K562 (cell line): ENCODE measurements around the gene LAMA5. TPM values are rescaled to one million over a fixed set of nuclear protein-coding genes. Genes with fewer than 3 reads are reported as not detected.

Source experiments
- ARID1B ChIP-seq: fragments of 450-650 bp; IDR thresholded peaks from 2 replicates; pipeline ENCODE4 v1.6.1; 2016; ENCODE audit warnings: antibody characterized with exemption, mild to moderate bottlenecking, inconsistent platforms
- CREB1 ChIP-seq, 2 experiments: sonication (generic) in 1 of 2; formaldehyde crosslinking in 1 of 2; IDR thresholded peaks; 2 replicates each; pipeline versions ENCODE4 v1.6.1 to v1.8.0; 2012 to 2022; ENCODE audit warnings: inconsistent platforms in 1 of 2, mild to moderate bottlenecking in 1 of 2, missing genetic modification reagents in 1 of 2, moderate library complexity in 1 of 2
- CXXC5 ChIP-seq: fragments of 250-450 bp; sonication (Bioruptor Pico); IDR thresholded peaks from 2 replicates; pipeline ENCODE4 v1.8.0; 2022; ENCODE audit warnings: inconsistent platforms, mild to moderate bottlenecking, moderate library complexity
- DPF2 ChIP-seq: fragments of 450-650 bp; IDR thresholded peaks from 2 replicates; pipeline ENCODE4 v1.6.1; 2016
- ETV5 ChIP-seq: sonication (generic); formaldehyde crosslinking; IDR thresholded peaks from 2 replicates; pipeline ENCODE4 v1.4.0; 2020; ENCODE audit warnings: low read depth, mild to moderate bottlenecking, missing genetic modification reagents
- FOSL1 ChIP-seq: fragments of 200-800 bp; sonication (Bioruptor generic); conservative IDR thresholded peaks from 2 replicates; pipeline ENCODE4 v1.6.1; 2016; ENCODE audit warnings: missing genetic modification characterization, missing compliant biosample characterization
- FOXK2 ChIP-seq, 2 experiments: fragments of 450-650 bp; IDR thresholded peaks in 1 of 2; conservative IDR thresholded peaks in 1 of 2; 2 replicates each; pipeline ENCODE4 v1.6.1; 2016; ENCODE audit warnings: low read depth in 2 of 2, mild to moderate bottlenecking in 1 of 2
- MYNN ChIP-seq, 2 experiments: sonication (generic); formaldehyde crosslinking in 1 of 2; IDR thresholded peaks; 2 replicates each; pipeline versions ENCODE4 v1.5.0 to v1.6.1; 2016 to 2020; ENCODE audit warnings: antibody characterized with exemption in 1 of 2, missing genetic modification reagents in 1 of 2
- NCOA6 ChIP-seq: fragments of 450-650 bp; IDR thresholded peaks from 2 replicates; pipeline ENCODE4 v1.6.1; 2017; ENCODE audit warnings: mild to moderate bottlenecking
- PHF8 ChIP-seq: fragments of 200-600 bp; sonication (generic); IDR thresholded peaks from 2 replicates; pipeline ENCODE4 v1.6.1; 2012; ENCODE audit warnings: mixed run types, mild to moderate bottlenecking, inconsistent platforms, low read length, moderate library complexity, borderline replicate concordance
- POLR2A ChIP-seq: fragments of 450-650 bp; conservative IDR thresholded peaks from 2 replicates; pipeline ENCODE4 v1.6.1; 2016
- POLR2B ChIP-seq: fragments of 450-650 bp; IDR thresholded peaks from 2 replicates; pipeline ENCODE4 v1.6.1; 2018; ENCODE audit warnings: low read depth; ENCODE audit not compliant: partially characterized antibody
- POLR2H ChIP-seq: IDR thresholded peaks from 2 replicates; pipeline ENCODE4 v1.6.1; 2016; ENCODE audit warnings: missing genetic modification characterization, low read depth, mild to moderate bottlenecking, control low read depth, missing compliant biosample characterization, moderate library complexity
- RCOR1 ChIP-seq, 2 experiments: IDR thresholded peaks; 2 replicates each; pipeline ENCODE4 v1.6.1; 2012; ENCODE audit warnings: low read depth in 2 of 2, low read length in 2 of 2, borderline replicate concordance in 1 of 2, improper control_type of control experiment in 1 of 2
- SOX6 ChIP-seq: fragments of 450-650 bp; IDR thresholded peaks from 2 replicates; pipeline ENCODE4 v1.6.1; 2014; ENCODE audit warnings: mild to moderate bottlenecking
- SUPT5H ChIP-seq: fragments of 450-650 bp; IDR thresholded peaks from 2 replicates; pipeline ENCODE4 v1.6.1; 2016
- TAF1 ChIP-seq: IDR thresholded peaks from 2 replicates; pipeline ENCODE4 v1.6.1; 2011; ENCODE audit warnings: mild to moderate bottlenecking, low read length, moderate library complexity; ENCODE audit not compliant: insufficient read depth, control insufficient read depth, severe bottlenecking; ENCODE audit errors: extremely low read depth
- TBP ChIP-seq: optimal IDR thresholded peaks from 2 replicates; pipeline ENCODE3; 2011; ENCODE audit warnings: low read depth, low read length, improper control_type of control experiment
- ZNF778 ChIP-seq: fragments of 450-650 bp; formaldehyde crosslinking; IDR thresholded peaks from 2 replicates; pipeline ENCODE4 v1.4.0; 2020; ENCODE audit warnings: mild to moderate bottlenecking, moderate library complexity
- polyA plus RNA-seq, 8 experiments: library from polyadenylated mRNA; depleted of rRNA in 4 of 8; stranded (reverse) in 5 of 8; unstranded in 3 of 8; fragments of >200 nt; fragmentation: Nextera tagmentation in 2 of 8; fragmentation: Illumina TruSeq in 1 of 8; extraction: Ambion mirVana in 2 of 8; extraction: Trizol in 1 of 8; gene quantifications; 2 replicates each; pipeline versions ENCODE4 v1.2.1 to v1.2.3, GENCODE V29; 2011 to 2014; ENCODE audit warnings: inconsistent platforms in 1 of 8, missing spikeins in 1 of 8
- total RNA-seq, 7 experiments: library from RNA; depleted of rRNA in 6 of 7; stranded (reverse); fragments of >200 nt in 6 of 7; fragmentation: Illumina TruSeq in 2 of 7; extraction: Trizol in 2 of 7; gene quantifications; 2 replicates each; pipeline versions ENCODE4 v1.2.1 to v1.2.3, GENCODE V29; 2011 to 2021; ENCODE audit warnings: low replicate concordance in 1 of 7

LAMA5 gene
- total and polyA plus RNA-seq, 9 of the 15 experiments (the other 6 are each of a cell fraction or from before 2014, with no cell fraction given) = 0.31 to 101 (median 7.8) TPM

DNA sequence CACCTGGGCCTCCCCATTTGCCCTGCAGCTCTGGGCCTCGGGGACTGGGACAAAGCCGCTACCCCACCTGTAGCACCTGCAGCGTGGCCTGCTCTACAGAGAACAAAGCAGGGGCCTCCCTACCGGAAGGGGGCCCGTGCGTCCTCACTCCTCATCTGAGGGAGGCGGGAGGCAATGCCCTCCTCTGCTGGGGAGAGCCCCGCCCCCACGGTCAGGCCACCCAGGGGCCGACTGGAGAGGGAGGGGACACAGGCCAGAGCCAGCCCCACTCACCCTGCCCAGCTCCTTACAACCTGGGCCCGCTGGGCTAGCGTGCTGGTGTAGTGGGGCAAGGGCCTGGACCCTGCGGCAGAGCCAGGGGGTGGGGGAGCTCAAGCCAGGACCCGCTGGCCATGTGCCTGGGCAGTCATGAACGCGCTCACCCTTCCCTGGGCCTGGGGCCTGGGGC, 8.0 kb downstream of the LAMA5 start (continued):
- TF ChIP-seq ETV5 (CRISPR knock-in tag) = peak; percentile 30; the same call in 1 of the 2 replicates
- 0 out of 2 replicates have a peak, but pooled peaks have one; percentile 33 for TF ChIP-seq MYNN (IDR thresholded peaks at IDR 0.05)
- TF ChIP-seq MYNN (CRISPR knock-in tag; IDR thresholded peaks at IDR 0.05) = no peak
- peak; percentile 79 for TF ChIP-seq POLR2A
- peak; percentile 36; the same call in 1 of the 2 replicates for TF ChIP-seq SOX6
- peak; percentile 50 for TF ChIP-seq DPF2
- TF ChIP-seq TBP = peak; percentile 34
- 0 out of 4 replicates have a peak, but pooled peaks of 1 of the 2 experiments have one; percentile 26 for TF ChIP-seq FOXK2 (conservative IDR thresholded peaks at IDR 0.05 in 1 of 2, IDR thresholded peaks at IDR 0.05 in 1 of 2; ENCODE audit: low read depth in 2 of 2)
- TF ChIP-seq PHF8 = peak; percentile 50; the same call in 1 of the 2 replicates
- no peak for TF ChIP-seq NCOA6
- TF ChIP-seq POLR2H (tag) = no peak
- TF ChIP-seq RCOR1 (IDR thresholded peaks at IDR 0.05; ENCODE audit: borderline replicate concordance in 1 of 2, low read depth in 2 of 2, low read length in 2 of 2) = peak in 1 of 2 experiments; percentile 21; a peak in 1 of 4 replicates
- TF ChIP-seq SUPT5H = peak; percentile 68
- peak; percentile 30 for TF ChIP-seq TAF1
- peak; percentile 35 for TF ChIP-seq POLR2B
- TF ChIP-seq ARID1B = 0 out of 2 replicates have a peak, but pooled peaks have one; percentile 37
- TF ChIP-seq ZNF778 (CRISPR knock-in tag) = no peak
- TF ChIP-seq CREB1 (IDR thresholded peaks at IDR 0.05) = no peak
- no peak for TF ChIP-seq CREB1 (CRISPR knock-in tag; IDR thresholded peaks at IDR 0.05)
- TF ChIP-seq FOSL1 (tag) = 0 out of 2 replicates have a peak, but pooled peaks have one; percentile 31
- TF ChIP-seq CXXC5 (CRISPR knock-in tag) = peak; percentile 47
